Thyroid gland (tissue), 4 donors: Measurements from ENCODE around the gene GOLT1A. TPM values are rescaled to one million over a fixed set of nuclear protein-coding genes. Genes with fewer than 3 reads are reported as not detected.

Experiments used
- DNase-seq, 2 donors: peaks; one replicate each; pipeline ENCODE4 v3.0.0-alpha.2; 2019
- H3K27ac ChIP-seq, 3 donors: fragments of 200-600 bp; sonication (generic); 1 replicate in 2 of 3; 2 replicates in 1 of 3; pipeline ENCODE4 v1.5.1; 2016 to 2019; ENCODE audit warnings: mild to moderate bottlenecking in 1 of 3, moderate library complexity in 1 of 3
- H3K27me3 ChIP-seq: fragments of 200-600 bp; sonication (generic); one replicate; pipeline ENCODE4 v1.5.1; 2019
- H3K36me3 ChIP-seq, 2 donors: fragments of 200-600 bp; sonication (generic); one replicate each; pipeline ENCODE4 v1.5.1; 2016 to 2019
- H3K4me1 ChIP-seq, 2 donors: fragments of 200-600 bp; sonication (generic); one replicate each; pipeline ENCODE4 v1.5.1; 2017 to 2019
- H3K4me3 ChIP-seq, 3 donors: fragments of 200-600 bp; sonication (generic); replicated peaks in 1 of 3; 1 replicate in 2 of 3; 2 replicates in 1 of 3; pipeline ENCODE4 v1.5.1; 2016; ENCODE audit warnings: mild to moderate bottlenecking in 1 of 3
- H3K9me3 ChIP-seq: fragments of 200-600 bp; sonication (generic); one replicate; pipeline ENCODE4 v1.5.1; 2017
- CTCF ChIP-seq, 6 experiments: fragments of 200-600 bp in 3 of 6; fragments of 450-650 bp in 3 of 6; sonication (generic) in 3 of 6; IDR thresholded peaks; one replicate each; pipeline ENCODE4 v1.5.1; 2016 to 2019; ENCODE audit warnings: antibody characterized with exemption in 6 of 6, mild to moderate bottlenecking in 2 of 6, inconsistent platforms in 1 of 6, moderate library complexity in 1 of 6
- POLR2A ChIP-seq, 2 donors: fragments of 450-650 bp; IDR thresholded peaks; one replicate each; pipeline ENCODE4 v1.6.1; 2017; ENCODE audit warnings: antibody characterized with exemption in 2 of 2, mild to moderate bottlenecking in 2 of 2, moderate library complexity in 1 of 2
- WGBS, 2 donors: methylation state at CpG; one replicate each; pipeline ENCODE4 v1.1.5; 2017; 5-methylcytosine and 5-hydroxymethylcytosine counted together
- intact Hi-C: fragments of 100-400 bp; cut with DNase I; formaldehyde crosslinking; loops from one replicate; pipeline ENCODE4 v1.15.1; 2023
- total RNA-seq, 4 donors: library from RNA; depleted of rRNA; stranded (reverse); fragments of >200 nt; gene quantifications; one replicate each; pipeline ENCODE4 v1.2.3, GENCODE V29; 2016

GOLT1A gene
- total RNA-seq, 4 donors from 2014 or later, result 0.45 TPM; not detected in 3

DNA sequence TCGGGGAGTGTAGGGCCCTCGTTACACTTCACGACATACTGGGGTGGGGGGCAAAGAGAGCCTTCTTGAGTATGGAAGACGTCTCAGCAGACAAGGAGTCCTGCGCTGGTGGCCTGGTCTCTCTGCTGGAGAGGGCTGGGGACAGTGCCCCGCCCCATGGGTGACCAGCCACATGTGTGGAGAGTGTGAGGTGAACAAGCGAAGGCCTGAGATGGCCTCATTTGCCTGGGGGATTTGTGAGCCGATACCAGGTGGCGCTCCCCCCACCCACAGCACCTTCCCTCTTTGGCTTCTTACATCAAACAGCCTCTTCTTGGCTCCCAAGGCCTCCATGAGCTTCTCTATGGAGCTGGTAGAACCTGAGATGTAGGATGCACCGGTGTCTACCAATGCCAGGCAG lies 57.9 kb downstream of the GOLT1A start:
- intact Hi-C loops, result no loop called here
- WGBS, 2 donors, result 89 to 92% methylated on average over 9 to 10 of the region's 10 CpGs
- no peaks in the 10 kb centered on the region for H3K27me3 ChIP-seq

DNA sequence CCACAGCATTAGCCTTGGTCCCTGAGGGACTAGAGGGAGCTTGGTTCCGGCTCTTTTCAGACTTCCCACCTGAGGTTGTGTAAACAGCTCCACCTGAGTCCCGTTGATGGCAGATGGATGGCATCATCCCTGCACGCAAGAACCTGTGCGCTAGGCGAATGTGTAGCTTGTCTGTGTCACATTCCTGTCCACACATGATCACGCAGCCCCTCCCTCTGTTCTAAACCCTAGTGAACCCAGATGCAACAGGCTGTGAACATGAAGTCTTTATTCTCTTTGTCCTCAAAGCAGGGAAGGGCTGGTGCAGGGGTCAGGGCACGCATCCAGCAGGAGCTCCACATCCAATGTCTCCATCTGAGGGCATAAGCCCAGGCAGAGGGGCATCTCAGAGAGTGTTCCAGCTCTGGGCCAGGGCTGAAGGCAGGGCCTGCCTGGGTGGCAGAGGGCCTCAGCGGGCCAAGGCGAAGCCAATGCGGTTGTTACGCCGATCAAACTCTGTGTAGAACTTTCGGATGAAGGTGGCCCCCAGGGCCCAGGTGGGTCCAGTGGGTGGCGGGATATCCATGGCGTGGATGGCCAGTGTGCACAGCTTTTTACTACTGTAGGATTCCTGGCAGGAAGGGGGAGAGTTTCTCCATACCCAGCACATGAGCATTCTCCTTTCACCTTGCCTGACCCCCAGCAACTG lies 59.1 kb downstream of the GOLT1A start:
- WGBS, 2 donors, result 91 to 92% methylated on average over 15 of the region's 15 CpGs
- H3K36me3 ChIP-seq, result no peaks in the 10 kb centered on the region
- no peak for DNase-seq
- no peak overlapping the region for H3K27ac ChIP-seq
- intact Hi-C loops, result no loop called here
- H3K4me3 ChIP-seq, result no peak overlapping the region
- no peaks in the 10 kb centered on the region for H3K27me3 ChIP-seq
- peaks cover 13 to 20% of the 10 kb centered on the region in 2 donors for H3K4me1 ChIP-seq
- no peaks in the 10 kb centered on the region for H3K9me3 ChIP-seq
- TF ChIP-seq CTCF (IDR thresholded peaks at IDR 0.05), result no peak
- TF ChIP-seq POLR2A (IDR thresholded peaks at IDR 0.05), result no peak

More for the DNA sequence above, 57.9 kb downstream of the GOLT1A start:
- no peaks in the 10 kb centered on the region for H3K9me3 ChIP-seq
- no peak overlapping the region for H3K27ac ChIP-seq
- no peak for DNase-seq
- no peaks in the 10 kb centered on the region for H3K36me3 ChIP-seq
- peaks cover 8 to 12% of the 10 kb centered on the region in 2 donors for H3K4me1 ChIP-seq
- TF ChIP-seq CTCF (IDR thresholded peaks at IDR 0.05) (no peak), POLR2A (IDR thresholded peaks at IDR 0.05) (no peak)
- no peak overlapping the region for H3K4me3 ChIP-seq

GRCh38 chr1:204153667-204154066 lies 60.1 kb downstream of the GOLT1A start:
- Histone ChIP-seq H3K36me3 (no peaks in the 10 kb centered on the region), H3K4me3 (no peak overlapping the region), H3K9me3 (no peaks in the 10 kb centered on the region), H3K4me1 (peaks cover 13 to 20% of the 10 kb centered on the region in 2 donors), H3K27me3 (no peaks in the 10 kb centered on the region), H3K27ac (no peak overlapping the region)
- 90 to 93% methylated on average over 5 of the region's 5 CpGs for WGBS, 2 donors
- TF ChIP-seq POLR2A (IDR thresholded peaks at IDR 0.05) (no peak), CTCF (IDR thresholded peaks at IDR 0.05) (no peak)
- DNase-seq, result no peak
- intact Hi-C loops, result no loop called here

DNA sequence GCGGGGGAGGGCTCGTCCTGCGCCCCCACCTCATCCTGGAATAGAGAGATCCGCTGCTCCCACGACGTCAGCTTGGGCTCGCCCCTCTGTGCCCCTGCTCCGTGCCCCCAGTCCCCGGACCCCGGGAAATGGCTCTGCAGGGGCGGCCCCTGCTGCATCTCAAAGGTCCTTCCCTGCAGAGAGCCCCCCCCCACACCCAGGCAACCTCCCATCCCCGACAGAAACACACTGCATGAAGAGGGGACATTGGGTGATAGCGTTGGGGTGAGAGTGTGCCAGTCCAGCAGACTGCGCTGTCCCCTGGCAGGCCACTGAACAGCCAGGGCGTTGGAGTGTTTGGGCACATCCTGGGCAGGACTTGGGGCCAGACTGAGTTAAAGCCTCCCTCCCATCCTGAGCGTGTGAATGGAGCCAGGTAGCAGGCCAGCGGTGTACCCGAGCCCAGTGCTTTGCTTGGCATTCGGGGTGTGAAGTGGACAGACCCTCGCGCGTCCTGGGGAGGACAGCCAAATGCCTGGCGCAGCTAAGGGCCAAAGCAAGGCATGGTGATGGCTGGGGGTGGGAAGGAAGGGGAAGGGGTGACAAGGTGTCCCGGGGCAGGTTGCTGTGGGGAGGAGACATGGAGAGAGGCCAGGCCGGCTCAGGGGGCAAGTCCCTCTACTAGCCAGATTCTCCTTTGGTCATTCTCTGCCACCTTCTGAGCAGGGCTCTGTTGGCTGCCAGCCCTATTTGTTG lies 61.3 kb downstream of the GOLT1A start:
- Histone ChIP-seq H3K4me3 (peak overlapping the region; percentile 7 to 91 (median 19)), H3K9me3 (no peaks in the 10 kb centered on the region), H3K36me3 (no peaks in the 10 kb centered on the region), H3K27me3 (no peaks in the 10 kb centered on the region), H3K27ac (peak overlapping the region in 2 of 3 donors; percentile 44 to 56), H3K4me1 (peaks cover 13 to 20% of the 10 kb centered on the region in 2 donors)
- DNase-seq, result peak; percentile 40 to 44
- intact Hi-C loops, result no loop called here
- 33 to 50% methylated on average over 14 to 19 of the region's 25 CpGs for WGBS, 2 donors
- TF ChIP-seq CTCF (IDR thresholded peaks at IDR 0.05) (peak in 1 of 6 experiments; percentile 4), POLR2A (IDR thresholded peaks at IDR 0.05) (no peak)
